Fibroblast of lung (primary cell): ENCODE measurements around the gene SYT14. TPM values are rescaled to one million over a fixed set of nuclear protein-coding genes. Genes with fewer than 3 reads are reported as not detected.

ENCODE experiments used
- DNase-seq, 2 donors: peaks; one replicate each; pipeline versions ENCODE4 v3.0.0 to v3.0.0-alpha.2; 2010; ENCODE audit warnings: low read depth in 2 of 2
- H2AFZ ChIP-seq: 2 replicates; pipeline ENCODE4 v1.5.1; 2012; ENCODE audit warnings: low read length, control low read depth, inconsistent platforms
- H3K27ac ChIP-seq: 2 replicates; pipeline ENCODE4 v1.5.1; 2011; ENCODE audit warnings: low read length, control low read depth; ENCODE audit not compliant: insufficient read depth
- H3K27me3 ChIP-seq: 2 replicates; pipeline ENCODE4 v1.5.1; 2011; ENCODE audit warnings: mild to moderate bottlenecking, low read length; ENCODE audit not compliant: control insufficient read depth, insufficient read depth
- H3K36me3 ChIP-seq: 2 replicates; pipeline ENCODE4 v1.5.1; 2011; ENCODE audit warnings: low read length; ENCODE audit not compliant: control insufficient read depth, insufficient read depth
- H3K4me1 ChIP-seq: 2 replicates; pipeline ENCODE4 v1.5.1; 2011; ENCODE audit warnings: low read length; ENCODE audit not compliant: control insufficient read depth, insufficient read depth; ENCODE audit errors: extremely low read depth
- H3K4me2 ChIP-seq: 2 replicates; pipeline ENCODE4 v1.5.1; 2011; ENCODE audit warnings: low read length, control low read depth; ENCODE audit not compliant: insufficient read depth; ENCODE audit errors: extremely low read depth
- H3K4me3 ChIP-seq, 4 experiments: fragments of 200-600 bp in 1 of 4; sonication (generic) in 1 of 4; replicated peaks in 1 of 4; 2 replicates each; pipeline ENCODE4 v1.5.1; 2011 to 2016; ENCODE audit warnings: low read length in 4 of 4, low read depth in 3 of 4, mild to moderate bottlenecking in 3 of 4, control low read depth in 2 of 4, inconsistent platforms in 1 of 4, mixed read lengths in 1 of 4; ENCODE audit not compliant: insufficient read depth in 1 of 4; ENCODE audit errors: control extremely low read depth in 1 of 4
- H3K79me2 ChIP-seq: 2 replicates; pipeline ENCODE4 v1.5.1; 2012; ENCODE audit warnings: mild to moderate bottlenecking, low read length, inconsistent platforms; ENCODE audit not compliant: control insufficient read depth, insufficient read depth
- H3K9ac ChIP-seq: 2 replicates; pipeline ENCODE4 v1.5.1; 2011; ENCODE audit warnings: mild to moderate bottlenecking, low read length, control low read depth; ENCODE audit not compliant: insufficient read depth
- H3K9me3 ChIP-seq: 2 replicates; pipeline ENCODE4 v1.5.1; 2012; ENCODE audit warnings: low read depth, low read length; ENCODE audit not compliant: control insufficient read depth, insufficient read depth
- H4K20me1 ChIP-seq: 2 replicates; pipeline ENCODE4 v1.5.1; 2011; ENCODE audit warnings: low read length; ENCODE audit not compliant: control insufficient read depth, insufficient read depth; ENCODE audit errors: extremely low read depth
- EZH2 ChIP-seq: IDR thresholded peaks from 2 replicates; pipeline ENCODE4 v1.5.1; 2012; ENCODE audit warnings: low read length, control low read depth, mild to moderate bottlenecking; ENCODE audit errors: missing control alignments
- polyA plus RNA-seq, 2 donors: library from polyadenylated mRNA; depleted of rRNA in 1 of 2; stranded (reverse) in 1 of 2; unstranded in 1 of 2; fragments of >200 nt; gene quantifications; 2 replicates each; pipeline ENCODE4 v1.2.1, GENCODE V29; 2011 to 2012; ENCODE audit warnings: missing spikeins in 1 of 2
- total RNA-seq: library from RNA; depleted of rRNA; stranded (reverse); fragments of >200 nt; gene quantifications from 2 replicates; pipeline ENCODE4 v1.2.1, GENCODE V29; 2014
- TF ChIP-seq, protein P1 (sequence below), 2 donors: IDR thresholded peaks in 1 of 2; conservative IDR thresholded peaks in 1 of 2; 1 replicate in 1 of 2; 2 replicates in 1 of 2; pipeline ENCODE4 v1.5.1; 2011 to 2012; ENCODE audit warnings: low read length in 2 of 2, control low read depth in 1 of 2, inconsistent platforms in 1 of 2, low read depth in 1 of 2, mild to moderate bottlenecking in 1 of 2

The SYT14 gene
- total and polyA plus RNA-seq, 2 donors (not counting 1 experiment from before 2014, with no cell fraction given), result 0.84 to 0.99 TPM

DNA sequence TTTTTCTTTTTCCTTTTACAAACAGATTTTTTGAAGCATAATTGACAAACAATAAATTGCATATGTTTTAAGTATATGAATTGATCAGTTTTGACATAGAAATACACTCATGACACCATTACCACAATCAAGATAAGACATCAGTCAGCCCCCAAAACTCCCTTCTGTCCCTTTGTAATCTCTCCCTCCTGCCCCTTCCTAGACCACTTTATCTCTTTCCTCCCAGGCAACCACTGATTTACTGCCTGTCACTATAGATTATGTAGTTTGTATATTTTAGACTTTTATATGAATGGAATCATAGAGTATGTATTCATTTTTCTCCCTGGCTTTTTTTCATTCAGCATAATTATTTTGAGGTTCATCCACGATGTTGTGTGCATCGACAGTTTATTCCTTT, 6.9 kb upstream of the SYT14 start:
- no peak for TF ChIP-seq EZH2
- TF ChIP-seq, protein P1, sequence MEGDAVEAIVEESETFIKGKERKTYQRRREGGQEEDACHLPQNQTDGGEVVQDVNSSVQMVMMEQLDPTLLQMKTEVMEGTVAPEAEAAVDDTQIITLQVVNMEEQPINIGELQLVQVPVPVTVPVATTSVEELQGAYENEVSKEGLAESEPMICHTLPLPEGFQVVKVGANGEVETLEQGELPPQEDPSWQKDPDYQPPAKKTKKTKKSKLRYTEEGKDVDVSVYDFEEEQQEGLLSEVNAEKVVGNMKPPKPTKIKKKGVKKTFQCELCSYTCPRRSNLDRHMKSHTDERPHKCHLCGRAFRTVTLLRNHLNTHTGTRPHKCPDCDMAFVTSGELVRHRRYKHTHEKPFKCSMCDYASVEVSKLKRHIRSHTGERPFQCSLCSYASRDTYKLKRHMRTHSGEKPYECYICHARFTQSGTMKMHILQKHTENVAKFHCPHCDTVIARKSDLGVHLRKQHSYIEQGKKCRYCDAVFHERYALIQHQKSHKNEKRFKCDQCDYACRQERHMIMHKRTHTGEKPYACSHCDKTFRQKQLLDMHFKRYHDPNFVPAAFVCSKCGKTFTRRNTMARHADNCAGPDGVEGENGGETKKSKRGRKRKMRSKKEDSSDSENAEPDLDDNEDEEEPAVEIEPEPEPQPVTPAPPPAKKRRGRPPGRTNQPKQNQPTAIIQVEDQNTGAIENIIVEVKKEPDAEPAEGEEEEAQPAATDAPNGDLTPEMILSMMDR (conservative IDR thresholded peaks at IDR 0.05 in 1 of 2, IDR thresholded peaks at IDR 0.05 in 1 of 2; ENCODE audit: low read depth in 1 of 2, low read length in 2 of 2), result no peak
- Histone ChIP-seq H3K4me1 (no peaks in the 10 kb centered on the region), H3K4me2 (no peak overlapping the region), H3K79me2 (no peaks in the 10 kb centered on the region), H3K9me3 (no peaks in the 10 kb centered on the region), H3K27me3 (no peaks in the 10 kb centered on the region), H3K27ac (no peak overlapping the region), H3K36me3 (no peaks in the 10 kb centered on the region), H2AFZ (no peak overlapping the region), H3K9ac (no peak overlapping the region), H3K4me3 (no peak overlapping the region), H4K20me1 (no peaks in the 10 kb centered on the region)
- no peak for DNase-seq

DNA sequence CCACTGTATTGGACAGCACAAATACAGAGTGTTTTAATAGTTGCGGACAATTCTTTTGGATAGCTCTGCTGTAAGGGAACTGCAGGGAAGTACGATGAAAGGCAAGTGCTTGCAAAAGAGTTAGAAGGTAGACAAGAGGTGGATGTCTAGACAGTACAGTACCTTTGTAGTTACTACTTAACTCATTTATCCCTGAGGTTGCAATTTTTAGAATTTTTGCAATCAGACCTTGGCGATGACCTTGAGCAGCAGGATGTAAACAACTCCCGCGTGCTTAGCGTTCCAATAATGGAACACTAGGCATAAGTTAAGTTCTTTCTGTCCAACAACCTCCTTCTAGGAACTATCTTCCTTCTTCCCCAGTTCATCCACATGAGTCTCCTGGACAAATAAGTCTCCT, 1.9 kb upstream of the SYT14 start:
- TF ChIP-seq EZH2, result no peak
- TF ChIP-seq, protein P1 (conservative IDR thresholded peaks at IDR 0.05 in 1 of 2, IDR thresholded peaks at IDR 0.05 in 1 of 2; ENCODE audit: low read depth in 1 of 2, low read length in 2 of 2), result no peak
- Histone ChIP-seq H3K79me2 (no peaks in the 10 kb centered on the region), H3K4me3 (no peak overlapping the region), H3K4me1 (no peaks in the 10 kb centered on the region), H3K4me2 (no peak overlapping the region), H3K9ac (no peak overlapping the region), H3K9me3 (no peaks in the 10 kb centered on the region), H3K27me3 (peaks cover 5% of the 10 kb centered on the region), H3K36me3 (no peaks in the 10 kb centered on the region), H3K27ac (no peak overlapping the region), H2AFZ (no peak overlapping the region), H4K20me1 (no peaks in the 10 kb centered on the region)
- DNase-seq, result no peak

DNA sequence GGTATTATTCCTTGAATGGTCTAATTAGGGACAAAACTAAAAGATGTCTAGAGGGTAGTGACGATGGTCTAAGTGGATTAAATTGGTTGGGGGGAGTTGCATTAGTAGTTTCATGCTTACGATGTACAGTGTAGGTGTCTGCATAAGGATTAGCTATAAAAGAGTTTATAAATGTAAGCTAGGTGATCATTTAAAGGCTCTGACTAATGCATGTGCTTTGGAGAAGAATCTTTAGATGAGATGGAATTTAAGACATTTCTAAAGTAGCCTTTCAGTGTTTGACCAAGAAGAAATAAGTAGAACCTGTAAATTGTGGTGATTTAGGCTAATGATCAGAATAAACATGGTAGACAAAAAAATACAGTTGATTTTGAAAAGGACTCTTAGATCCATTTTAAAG, 7.4 kb downstream of the SYT14 start:
- Histone ChIP-seq H3K9ac (no peak overlapping the region), H3K27me3 (no peaks in the 10 kb centered on the region), H3K4me2 (no peak overlapping the region), H3K4me1 (no peaks in the 10 kb centered on the region), H3K27ac (no peak overlapping the region), H3K4me3 (no peak overlapping the region), H3K9me3 (no peaks in the 10 kb centered on the region), H3K79me2 (no peaks in the 10 kb centered on the region), H3K36me3 (no peaks in the 10 kb centered on the region), H4K20me1 (no peaks in the 10 kb centered on the region), H2AFZ (no peak overlapping the region)
- no peak for TF ChIP-seq EZH2
- TF ChIP-seq, protein P1 (conservative IDR thresholded peaks at IDR 0.05 in 1 of 2, IDR thresholded peaks at IDR 0.05 in 1 of 2; ENCODE audit: low read depth in 1 of 2, low read length in 2 of 2), result no peak
- DNase-seq, result no peak
